GM19035 (cell line): Measurements from ENCODE around the gene OR2K2.
"Not testable (repeated sequence)": the region's sequence is repeated elsewhere in the genome, so short reads cannot be mapped to it uniquely, and the experiment has no call there.

ENCODE experiments used
- ATAC-seq: cut with Tn5 transposase; IDR thresholded peaks from one replicate; pipeline ENCODE4 v1.9.1; 2021; ENCODE audit not compliant: unreplicated experiment

OR2K2 gene

GRCh38 chr9:111298731-111299598 is 31.1 kb downstream of the OR2K2 start:
- ATAC-seq = no peak

- no peak for ATAC-seq
Observed at GRCh38 chr9:111298111-111298510, 31.9 kb downstream of the OR2K2 start.

GRCh38 chr9:111297066-111297824 is 32.8 kb downstream of the OR2K2 start:
- ATAC-seq = no peak

DNA sequence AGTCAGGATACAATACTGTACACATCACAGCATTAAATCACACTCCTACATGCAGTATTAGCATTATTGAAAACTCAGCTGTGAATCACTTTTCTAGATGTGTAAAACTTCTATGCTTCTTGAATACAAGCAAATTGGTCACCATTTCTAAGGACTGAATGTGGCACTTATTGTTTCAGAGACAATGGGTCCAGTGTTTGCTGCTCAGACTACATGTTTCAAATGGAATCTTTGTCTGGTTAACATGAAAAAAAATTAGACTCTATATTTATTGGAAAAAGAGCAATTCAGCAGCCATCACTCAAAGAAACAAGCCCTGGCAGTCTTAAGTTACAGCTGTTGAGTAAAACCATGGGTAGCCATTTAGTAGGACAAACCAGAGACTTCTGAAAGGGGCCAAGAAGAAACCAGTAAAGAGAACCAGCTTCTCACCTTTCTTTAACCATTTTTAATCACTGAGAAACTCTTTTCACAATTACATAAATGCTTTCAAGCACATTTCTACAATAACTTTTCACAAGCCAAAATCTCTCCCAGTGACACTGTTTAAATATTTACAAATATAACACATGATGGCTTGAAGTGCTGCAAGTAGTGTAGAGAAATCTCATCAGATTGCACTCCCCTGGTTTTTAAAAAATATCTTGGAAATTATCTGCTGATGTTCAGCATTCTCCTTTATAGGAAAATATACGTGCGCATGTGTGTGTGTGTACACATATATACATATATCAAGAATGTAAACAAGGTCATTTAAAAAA is 35.2 kb downstream of the OR2K2 start:
- no peak for ATAC-seq

- ATAC-seq = no peak
Observed at GRCh38 chr9:111287127-111287526, 42.9 kb downstream of the OR2K2 start.

GRCh38 chr9:111284703-111285102 is 45.3 kb downstream of the OR2K2 start:
- no peak for ATAC-seq

GRCh38 chr9:111282845-111283244 is 47.2 kb downstream of the OR2K2 start:
- no peak for ATAC-seq

DNA sequence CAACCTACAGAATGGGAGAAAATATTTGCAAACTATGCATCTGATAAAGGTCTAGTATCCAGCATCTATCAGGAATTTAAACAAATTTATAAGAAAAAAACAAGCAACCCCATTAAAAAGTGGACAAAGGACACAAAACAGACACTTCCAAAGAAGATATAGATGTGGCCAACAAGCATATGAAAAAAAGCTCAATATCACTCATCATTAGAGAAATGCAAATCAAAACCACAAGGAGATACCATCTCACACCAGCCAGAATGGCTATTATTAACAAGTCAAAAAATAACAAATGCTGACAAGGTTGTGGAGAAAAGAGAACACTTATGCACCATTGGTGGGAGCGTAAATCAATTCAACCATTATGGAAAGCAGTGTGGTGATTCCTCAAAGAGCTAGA is 49.2 kb downstream of the OR2K2 start:
- not testable (repeated sequence) for ATAC-seq
